SK-N-MC (cell line): ENCODE results near the gene ERICH6.

Experiments
- EZH2 ChIP-seq: fragments of 200-600 bp; sonication (generic); IDR thresholded peaks from one replicate; pipeline ENCODE4 v1.6.1; 2017; ENCODE audit warnings: antibody characterized with exemption
- FOXP2 ChIP-seq: optimal IDR thresholded peaks from 2 replicates; pipeline ENCODE3; 2011; ENCODE audit warnings: mild to moderate bottlenecking, moderate library complexity; ENCODE audit not compliant: insufficient read depth; ENCODE audit errors: extremely low read length, control extremely low read depth
- POLR2AphosphoS5 ChIP-seq: IDR thresholded peaks from 2 replicates; pipeline ENCODE4 v1.6.1; 2012; ENCODE audit warnings: mild to moderate bottlenecking, low read depth, low read length, borderline replicate concordance

DNA sequence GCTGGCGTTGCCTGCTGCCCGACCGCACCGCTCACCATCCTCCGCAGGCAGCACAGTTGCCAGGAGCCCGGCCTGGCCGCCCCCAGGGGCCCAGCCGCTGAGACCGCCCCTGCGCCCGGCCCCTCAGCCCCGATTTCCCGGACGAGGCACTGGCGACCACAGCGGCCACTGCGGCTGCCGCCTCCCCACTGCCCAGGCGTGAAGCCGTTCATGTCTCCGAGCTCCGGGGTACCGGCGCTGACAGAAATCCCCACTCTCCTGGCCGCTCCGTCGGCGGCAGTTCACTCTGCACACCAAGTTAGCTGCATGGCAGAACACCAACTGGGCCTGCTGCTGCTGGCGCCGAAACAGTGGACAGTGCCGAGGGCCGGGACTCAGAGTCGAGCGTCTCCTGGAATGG lies 92.1 kb downstream of the ERICH6 start:
- TF ChIP-seq EZH2 = no peak
- no peak for TF ChIP-seq POLR2AphosphoS5
- TF ChIP-seq FOXP2 = no peak
